MCF 10A (cell line): ENCODE results near the gene PLLP. TPM values are rescaled to one million over a fixed set of nuclear protein-coding genes. Genes with fewer than 3 reads are reported as not detected.

Source experiments
- BruUV-seq: library from RNA; stranded (reverse); fragments of 400-500 nt; replicated peaks from 2 replicates; lab custom pipeline; 2021; lab: Mats Ljungman, UMichigan
- CTCF ChIA-PET: fragments of 300-600 bp; sonication (Branson Sonifier 250); formaldehyde crosslinking; extraction: SDS; loops from one replicate; lab custom pipeline; 2021; ENCODE audit warnings: antibody characterized with exemption, inconsistent platforms; lab: Yijun Ruan, JAX
- POLR2A ChIA-PET: fragments of 300-600, 350-650 bp; sonication (Branson Sonifier 250); formaldehyde crosslinking; extraction: SDS; loops from one replicate; lab custom pipeline; 2020; ENCODE audit warnings: antibody characterized with exemption, inconsistent platforms; lab: Yijun Ruan, JAX
- DNase-seq: peaks from one replicate; pipeline ENCODE4 v3.0.0-alpha.2; 2018; ENCODE audit not compliant: unreplicated experiment
- H3K27ac Mint-ChIP-seq: one replicate; pipeline ENCODE4 v1.8.0; 2022; ENCODE audit warnings: mild to moderate bottlenecking, low read depth, mixed read lengths; ENCODE audit not compliant: unreplicated experiment
- H3K27me3 Mint-ChIP-seq: one replicate; pipeline ENCODE4 v1.8.0; 2022; ENCODE audit warnings: mixed read lengths; ENCODE audit not compliant: insufficient read depth, unreplicated experiment
- H3K36me3 Mint-ChIP-seq: one replicate; pipeline ENCODE4 v1.8.0; 2022; ENCODE audit warnings: mild to moderate bottlenecking, moderate library complexity, mixed read lengths; ENCODE audit not compliant: insufficient read depth, unreplicated experiment
- H3K4me1 Mint-ChIP-seq: one replicate; pipeline ENCODE4 v1.8.0; 2022; ENCODE audit warnings: mixed read lengths; ENCODE audit not compliant: insufficient read depth, unreplicated experiment
- H3K4me3 Mint-ChIP-seq: one replicate; pipeline ENCODE4 v1.8.0; 2022; ENCODE audit warnings: mild to moderate bottlenecking, moderate library complexity, mixed read lengths; ENCODE audit not compliant: unreplicated experiment
- H3K9me3 Mint-ChIP-seq: one replicate; pipeline ENCODE4 v1.8.0; 2022; ENCODE audit warnings: mixed read lengths; ENCODE audit not compliant: unreplicated experiment
- intact Hi-C: fragments of 100-400 bp; cut with micrococcal nuclease; formaldehyde crosslinking; loops from 2 replicates; pipeline ENCODE4 v1.14.1; 2022
- total RNA-seq: library from RNA; stranded (reverse); gene quantifications from 2 replicates; pipeline ENCODE4 v1.2.3, GENCODE V29; 2022
- TF ChIP-seq, protein P1 (sequence below): fragments of 200-600 bp; IDR thresholded peaks from one replicate; pipeline ENCODE4 v1.8.0; 2022; ENCODE audit warnings: antibody characterized with exemption, mild to moderate bottlenecking; ENCODE audit not compliant: unreplicated experiment

PLLP gene
- total RNA-seq, 1 experiment from 2014 or later: 6.1 TPM

DNA sequence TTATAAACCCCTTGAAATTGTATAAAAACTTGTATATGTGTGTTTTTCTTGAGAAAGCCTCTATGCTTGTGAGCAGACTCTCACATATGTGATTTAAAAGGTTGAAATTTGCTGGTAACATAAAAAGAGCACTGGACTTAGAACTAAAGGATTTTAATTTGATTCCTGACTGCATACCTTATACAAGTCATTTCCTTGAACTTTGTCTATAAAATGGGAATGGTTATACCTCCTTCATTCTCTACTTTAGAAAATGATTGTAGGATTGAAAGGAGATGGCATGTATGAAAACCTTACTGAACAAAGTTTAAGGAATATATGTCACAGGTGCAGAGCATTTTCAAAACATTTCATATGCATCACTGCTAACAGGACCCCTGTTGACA, 49.8 kb downstream of the PLLP start:
- Mint-ChIP-seq H3K4me1 (peaks cover 5% of the 10 kb centered on the region), H3K27ac (no peak overlapping the region), H3K4me3 (no peak overlapping the region), H3K27me3 (no peaks in the 10 kb centered on the region), H3K9me3 (no peaks in the 10 kb centered on the region), H3K36me3 (peaks cover 89% of the 10 kb centered on the region)
- no TSS peak for BruUV-seq
- ChIA-PET POLR2A (interaction anchor here (1.6 to 2.0 kb wide), 3 partner anchors 9 to 13 kb away, joined by 4 to 12 read pairs (median 11); partner anchors contain the start of gene ARL2BP), CTCF (interaction anchor here (0.8 to 1.3 kb wide), 5 partner anchors 13 to 184 kb away, joined by 3 to 4 read pairs (median 3); no protein-coding TSS in a partner anchor)
- intact Hi-C loops: no loop called here
- TF ChIP-seq, protein P1, sequence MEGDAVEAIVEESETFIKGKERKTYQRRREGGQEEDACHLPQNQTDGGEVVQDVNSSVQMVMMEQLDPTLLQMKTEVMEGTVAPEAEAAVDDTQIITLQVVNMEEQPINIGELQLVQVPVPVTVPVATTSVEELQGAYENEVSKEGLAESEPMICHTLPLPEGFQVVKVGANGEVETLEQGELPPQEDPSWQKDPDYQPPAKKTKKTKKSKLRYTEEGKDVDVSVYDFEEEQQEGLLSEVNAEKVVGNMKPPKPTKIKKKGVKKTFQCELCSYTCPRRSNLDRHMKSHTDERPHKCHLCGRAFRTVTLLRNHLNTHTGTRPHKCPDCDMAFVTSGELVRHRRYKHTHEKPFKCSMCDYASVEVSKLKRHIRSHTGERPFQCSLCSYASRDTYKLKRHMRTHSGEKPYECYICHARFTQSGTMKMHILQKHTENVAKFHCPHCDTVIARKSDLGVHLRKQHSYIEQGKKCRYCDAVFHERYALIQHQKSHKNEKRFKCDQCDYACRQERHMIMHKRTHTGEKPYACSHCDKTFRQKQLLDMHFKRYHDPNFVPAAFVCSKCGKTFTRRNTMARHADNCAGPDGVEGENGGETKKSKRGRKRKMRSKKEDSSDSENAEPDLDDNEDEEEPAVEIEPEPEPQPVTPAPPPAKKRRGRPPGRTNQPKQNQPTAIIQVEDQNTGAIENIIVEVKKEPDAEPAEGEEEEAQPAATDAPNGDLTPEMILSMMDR: no peak
- no peak for DNase-seq

DNA sequence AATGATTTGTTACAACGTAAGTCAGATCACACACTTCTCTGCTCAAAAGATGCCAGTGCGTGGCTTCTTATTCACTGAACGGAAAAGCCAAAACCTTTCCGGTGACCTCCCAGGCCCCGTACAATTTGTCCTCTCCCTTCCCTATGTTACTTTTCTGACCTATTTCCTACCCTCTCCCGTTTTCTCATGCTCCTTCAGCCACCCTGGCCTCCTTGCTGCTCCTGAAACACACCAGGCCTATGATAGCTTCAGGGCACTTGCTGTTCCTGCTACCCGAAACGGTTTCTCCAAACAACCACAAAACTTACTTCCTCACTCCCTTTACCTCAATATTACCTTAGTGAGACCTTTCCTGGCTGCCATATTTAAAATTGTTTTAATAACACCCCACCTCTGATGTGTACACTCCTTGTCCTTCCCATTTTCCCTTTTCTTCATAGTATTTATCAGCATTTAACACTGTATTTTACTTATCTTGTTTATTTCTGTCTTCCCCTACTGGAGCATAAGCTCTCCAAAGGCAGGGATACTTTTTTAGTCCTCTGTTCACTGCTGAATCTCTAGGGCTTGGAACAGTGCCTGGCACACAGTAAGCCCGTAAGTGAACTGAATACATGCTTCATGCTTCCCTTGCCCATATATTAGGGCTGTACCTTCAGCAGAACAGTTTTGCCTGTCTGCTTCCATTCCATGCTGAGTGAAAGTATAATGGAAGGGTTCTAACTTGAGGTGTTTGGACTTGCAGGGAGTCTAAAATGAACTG, 50.3 kb downstream of the PLLP start:
- H3K27ac Mint-ChIP-seq: no peak overlapping the region
- peaks cover 89% of the 10 kb centered on the region for H3K36me3 Mint-ChIP-seq
- no peak overlapping the region for H3K4me3 Mint-ChIP-seq
- intact Hi-C loops: no loop called here
- TF ChIP-seq, protein P1: no peak
- ChIA-PET CTCF (interaction anchor here (0.6 to 1.0 kb wide), 2 partner anchors 15 to 150 kb away, joined by 3 read pairs; no protein-coding TSS in a partner anchor), POLR2A (no interaction called here)
- peaks cover 5% of the 10 kb centered on the region for H3K4me1 Mint-ChIP-seq
- no peaks in the 10 kb centered on the region for H3K9me3 Mint-ChIP-seq
- H3K27me3 Mint-ChIP-seq: no peaks in the 10 kb centered on the region
- no peak for DNase-seq
- no TSS peak for BruUV-seq

DNA sequence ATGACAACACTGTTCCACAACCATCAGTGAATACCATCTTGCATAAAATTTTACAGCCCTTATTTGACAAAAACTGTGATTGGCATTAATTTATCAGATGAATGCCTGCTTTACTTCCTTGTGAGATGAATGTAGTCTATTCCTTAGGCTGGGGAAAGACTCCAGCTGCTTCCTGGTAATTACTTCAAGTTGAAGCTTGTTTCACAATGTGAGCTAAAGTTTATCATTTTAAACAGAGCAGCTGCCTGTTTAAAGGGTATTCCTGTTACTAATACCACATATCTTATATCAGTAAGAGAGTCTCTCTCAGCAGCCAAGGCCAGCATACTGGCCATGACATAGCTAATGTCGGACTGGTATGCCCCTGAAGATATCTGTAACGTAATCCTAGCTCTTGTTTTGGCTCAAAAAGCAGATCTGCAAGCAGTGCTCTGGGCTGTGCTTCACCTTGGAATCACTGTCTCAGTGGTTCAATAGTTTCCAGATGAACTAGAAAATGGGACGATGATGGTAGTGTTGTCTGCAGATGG, 52.6 kb downstream of the PLLP start:
- POLR2A ChIA-PET: interaction anchor here (0.6 to 1.3 kb wide), 2 partner anchors 14 to 18 kb away, joined by 3 read pairs; no protein-coding TSS in a partner anchor
- Mint-ChIP-seq H3K9me3 (no peaks in the 10 kb centered on the region), H3K27ac (no peak overlapping the region)

DNA sequence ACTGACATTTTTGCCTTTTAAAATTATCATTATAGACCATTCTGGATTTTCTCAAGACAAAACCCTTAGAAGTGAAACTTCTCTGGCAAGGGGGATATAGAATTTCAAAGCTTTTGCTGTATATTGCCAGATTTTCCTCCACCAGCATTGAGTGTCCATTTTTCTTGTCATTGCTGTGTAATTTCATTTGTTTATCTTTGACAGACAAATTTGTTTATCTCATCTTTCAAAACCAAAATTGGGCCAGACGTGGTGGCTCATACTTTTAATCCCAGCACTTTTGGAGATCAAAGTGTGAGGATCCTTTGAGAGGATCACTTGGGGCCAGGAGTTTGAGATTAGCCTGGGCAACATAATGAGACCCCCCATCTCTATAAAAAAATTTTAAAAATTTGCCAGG, 55.4 kb downstream of the PLLP start:
- BruUV-seq: no TSS peak
- Mint-ChIP-seq H3K4me1 (no peaks in the 10 kb centered on the region), H3K36me3 (peaks cover 97% of the 10 kb centered on the region), H3K27ac (no peak overlapping the region), H3K9me3 (no peaks in the 10 kb centered on the region), H3K27me3 (no peaks in the 10 kb centered on the region), H3K4me3 (no peak overlapping the region)
- DNase-seq: no peak
- intact Hi-C loops: no loop called here
- ChIA-PET POLR2A (interaction anchor here (0.8 to 1.3 kb wide), 3 partner anchors 14 to 30 kb away, joined by 3 to 4 read pairs (median 4); no protein-coding TSS in a partner anchor), CTCF (interaction anchor here (0.8 kb wide), 1 partner anchor 188 kb away, joined by 3 read pairs; no protein-coding TSS in a partner anchor)
- TF ChIP-seq, protein P1: no peak

More for the DNA sequence above, 52.6 kb downstream of the PLLP start:
- Mint-ChIP-seq H3K36me3 (peaks cover 98% of the 10 kb centered on the region), H3K4me3 (no peak overlapping the region), H3K27me3 (no peaks in the 10 kb centered on the region), H3K4me1 (peaks cover 5% of the 10 kb centered on the region)
- TF ChIP-seq, protein P1: no peak
- intact Hi-C loops: no loop called here
- CTCF ChIA-PET: no interaction called here
- no peak for DNase-seq
- no TSS peak for BruUV-seq
